SIG-M5 treated with dmso at 0.1 percent for 504 hours (cell line): ENCODE measurements around the gene PPP1R37.

Source experiments
- DNase-seq: peaks from one replicate; lab custom pipeline; 2025; ENCODE audit not compliant: unreplicated experiment; lab: John Stamatoyannopoulos, UW

PPP1R37 gene

GRCh38 chr19:45092747-45093678, at the start of gene PPP1R37:
PPP1R37 (plus strand) TSS chr19:45093179; CDS start chr19:45093326, 147 bp downstream.
- DNase-seq: peak; percentile 94

GRCh38 chr19:45045671-45046353, 47.2 kb upstream of the PPP1R37 start:
- no peak for DNase-seq

GRCh38 chr19:45046355-45046754, 46.6 kb upstream of the PPP1R37 start:
- no peak for DNase-seq

- DNase-seq: peak; percentile 87
Observed at GRCh38 chr19:45047188-45047797, 45.7 kb upstream of the PPP1R37 start.

- DNase-seq: no peak
Observed at GRCh38 chr19:45049073-45049736, 43.8 kb upstream of the PPP1R37 start.

GRCh38 chr19:45050036-45050435, 42.9 kb upstream of the PPP1R37 start:
- DNase-seq: no peak

- no peak for DNase-seq
Observed at GRCh38 chr19:45051929-45052579, 40.9 kb upstream of the PPP1R37 start.

- DNase-seq: no peak
Observed at GRCh38 chr19:45056831-45057230, 36.1 kb upstream of the PPP1R37 start.

- DNase-seq: no peak
Observed at GRCh38 chr19:45057444-45057843, 35.5 kb upstream of the PPP1R37 start.

GRCh38 chr19:45058622-45059159, 34.3 kb upstream of the PPP1R37 start:
- DNase-seq: no peak

GRCh38 chr19:45059258-45059965, 33.6 kb upstream of the PPP1R37 start:
- DNase-seq: peak; percentile 76

GRCh38 chr19:45061965-45062364, 31.0 kb upstream of the PPP1R37 start:
- no peak for DNase-seq

- DNase-seq: no peak
Observed at GRCh38 chr19:45063851-45064801, 28.9 kb upstream of the PPP1R37 start.

GRCh38 chr19:45066921-45067661, 25.9 kb upstream of the PPP1R37 start:
- DNase-seq: no peak

GRCh38 chr19:45068041-45068440, 24.9 kb upstream of the PPP1R37 start:
- DNase-seq: no peak

GRCh38 chr19:45069056-45069455, 23.9 kb upstream of the PPP1R37 start:
- peak; percentile 15 for DNase-seq

- DNase-seq: no peak
Observed at GRCh38 chr19:45070214-45070613, 22.8 kb upstream of the PPP1R37 start.
